H1 (cell line): ENCODE data around the gene TRIM56.

Source experiments
- CTCF ChIP-seq, 3 experiments: IDR thresholded peaks; 1 replicate in 2 of 3; 2 replicates in 1 of 3; pipeline versions ENCODE4 v1.5.1 to v1.6.1; 2011; ENCODE audit warnings: low read length in 3 of 3, mild to moderate bottlenecking in 3 of 3, inconsistent platforms in 2 of 3, low read depth in 1 of 3, moderate library complexity in 1 of 3; ENCODE audit not compliant: insufficient read depth in 1 of 3; ENCODE audit errors: control extremely low read depth in 1 of 3
- JUND ChIP-seq: IDR thresholded peaks from 2 replicates; pipeline ENCODE4 v1.6.1; 2011; ENCODE audit warnings: mild to moderate bottlenecking, improper control_type of control experiment, low read length

- no peak for TF ChIP-seq CTCF (IDR thresholded peaks at IDR 0.05; ENCODE audit: control extremely low read depth in 1 of 3, insufficient read depth in 1 of 3, low read depth in 1 of 3, low read length in 3 of 3)
- TF ChIP-seq JUND: no peak
Observed at GRCh38 chr7:101115215-101115614, 29.9 kb downstream of the TRIM56 start.
